Activated CD8-positive, alpha-beta T cell treated with anti-CD3 and anti-CD28 coated beads for 36 hours (primary cell): ENCODE measurements around the gene CYP2A7. TPM values are rescaled to one million over a fixed set of nuclear protein-coding genes. Genes with fewer than 3 reads are reported as not detected.
"Not testable (repeated sequence)": the region's sequence is repeated elsewhere in the genome, so short reads cannot be mapped to it uniquely, and the experiment has no call there.

Experiments used
- ATAC-seq: fragments of 200-7000 bp; cut with Tn5 transposase; one replicate; pipeline ENCODE4 v1.10.0; 2021; ENCODE audit warnings: mild to moderate bottlenecking, moderate library complexity
- CTCF ChIA-PET: fragments of 350-600 bp; sonication (Branson Sonifier 250); formaldehyde crosslinking; loops from one replicate; lab custom pipeline; 2021; ENCODE audit warnings: antibody characterized with exemption; lab: Charles Lee
- POLR2A ChIA-PET: fragments of 350-600 bp; sonication (Branson Sonifier 250); formaldehyde crosslinking; loops from one replicate; lab custom pipeline; 2021; ENCODE audit warnings: antibody characterized with exemption; lab: Charles Lee
- DNase-seq: peaks from one replicate; pipeline ENCODE4 v3.0.0-alpha.2; 2020
- H3K27ac Mint-ChIP-seq: one replicate; pipeline ENCODE4 v1.8.0; 2021; ENCODE audit warnings: mild to moderate bottlenecking, mixed read lengths
- H3K27me3 Mint-ChIP-seq: one replicate; pipeline ENCODE4 v1.8.0; 2021; ENCODE audit warnings: mixed read lengths
- H3K36me3 Mint-ChIP-seq: one replicate; pipeline ENCODE4 v1.8.0; 2021; ENCODE audit warnings: low read depth, mixed read lengths
- H3K4me1 Mint-ChIP-seq: one replicate; pipeline ENCODE4 v1.8.0; 2021; ENCODE audit warnings: low read depth, mixed read lengths
- H3K4me3 Mint-ChIP-seq: one replicate; pipeline ENCODE4 v1.8.0; 2021; ENCODE audit warnings: mild to moderate bottlenecking, moderate library complexity, mixed read lengths
- H3K9me3 Mint-ChIP-seq: one replicate; pipeline ENCODE4 v1.8.0; 2021; ENCODE audit warnings: mixed read lengths
- intact Hi-C: fragments of 100-400 bp; cut with micrococcal nuclease; formaldehyde crosslinking; loops from one replicate; pipeline ENCODE4 v1.10.0; 2022
- total RNA-seq, 2 experiments: library from RNA; stranded (reverse); gene quantifications; one replicate each; pipeline ENCODE4 v1.2.3, GENCODE V29; 2021
- TF ChIP-seq, protein P1 (sequence below): fragments of 200-600 bp; IDR thresholded peaks from one replicate; pipeline ENCODE4 v1.8.0; 2022; ENCODE audit warnings: antibody characterized with exemption, mild to moderate bottlenecking

CYP2A7 gene
- total RNA-seq, 2 experiments from 2014 or later = not detected

DNA sequence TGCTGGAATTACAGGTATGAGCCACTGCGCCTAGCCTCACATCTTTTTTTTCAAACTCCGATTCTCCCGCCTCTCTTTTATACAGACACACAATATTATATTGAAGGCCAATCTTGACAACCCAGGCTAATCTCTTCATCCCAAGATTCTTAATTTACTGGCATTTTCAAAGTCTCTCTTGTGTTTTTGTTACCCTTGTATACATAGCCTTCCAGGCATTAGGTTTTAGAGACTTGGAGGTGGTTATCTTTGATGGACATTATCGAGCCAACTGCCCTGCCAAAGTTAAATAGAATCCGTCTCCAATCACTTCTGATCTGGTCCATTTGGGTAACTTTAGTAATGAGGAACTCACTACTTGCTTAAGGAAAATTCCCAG lies 14.4 kb upstream of the CYP2A7 start:
- TF ChIP-seq, protein P1, sequence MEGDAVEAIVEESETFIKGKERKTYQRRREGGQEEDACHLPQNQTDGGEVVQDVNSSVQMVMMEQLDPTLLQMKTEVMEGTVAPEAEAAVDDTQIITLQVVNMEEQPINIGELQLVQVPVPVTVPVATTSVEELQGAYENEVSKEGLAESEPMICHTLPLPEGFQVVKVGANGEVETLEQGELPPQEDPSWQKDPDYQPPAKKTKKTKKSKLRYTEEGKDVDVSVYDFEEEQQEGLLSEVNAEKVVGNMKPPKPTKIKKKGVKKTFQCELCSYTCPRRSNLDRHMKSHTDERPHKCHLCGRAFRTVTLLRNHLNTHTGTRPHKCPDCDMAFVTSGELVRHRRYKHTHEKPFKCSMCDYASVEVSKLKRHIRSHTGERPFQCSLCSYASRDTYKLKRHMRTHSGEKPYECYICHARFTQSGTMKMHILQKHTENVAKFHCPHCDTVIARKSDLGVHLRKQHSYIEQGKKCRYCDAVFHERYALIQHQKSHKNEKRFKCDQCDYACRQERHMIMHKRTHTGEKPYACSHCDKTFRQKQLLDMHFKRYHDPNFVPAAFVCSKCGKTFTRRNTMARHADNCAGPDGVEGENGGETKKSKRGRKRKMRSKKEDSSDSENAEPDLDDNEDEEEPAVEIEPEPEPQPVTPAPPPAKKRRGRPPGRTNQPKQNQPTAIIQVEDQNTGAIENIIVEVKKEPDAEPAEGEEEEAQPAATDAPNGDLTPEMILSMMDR = no peak
- no peak for ATAC-seq
- H3K4me3 Mint-ChIP-seq = no peak overlapping the region
- DNase-seq = no peak
- POLR2A ChIA-PET = no interaction called here
- peaks cover 10% of the 10 kb centered on the region for H3K4me1 Mint-ChIP-seq
- no peaks in the 10 kb centered on the region for H3K36me3 Mint-ChIP-seq
- intact Hi-C loops = no loop called here
- CTCF ChIA-PET = no interaction called here
- H3K27ac Mint-ChIP-seq = no peak overlapping the region
- peaks cover 7% of the 10 kb centered on the region for H3K27me3 Mint-ChIP-seq
- no peaks in the 10 kb centered on the region for H3K9me3 Mint-ChIP-seq

DNA sequence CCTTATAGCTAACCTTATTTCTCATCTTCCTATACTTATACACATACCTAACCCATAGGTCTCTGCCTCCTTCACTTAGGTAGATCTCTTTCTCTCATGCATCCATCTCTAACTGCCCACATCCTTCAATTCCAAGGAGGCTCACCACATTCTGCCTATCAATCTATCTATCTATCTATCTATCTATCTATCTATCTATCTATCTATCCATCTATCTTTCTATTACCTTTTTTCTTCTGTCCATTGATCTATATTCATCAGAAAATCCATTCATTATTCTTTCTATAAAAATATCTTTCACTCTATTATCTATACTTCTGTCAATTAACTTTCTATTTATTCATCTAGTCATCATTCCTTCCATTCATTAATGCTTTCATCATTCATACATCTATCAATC lies 11.1 kb upstream of the CYP2A7 start:
- ChIA-PET POLR2A (no interaction called here), CTCF (no interaction called here)
- H3K27ac Mint-ChIP-seq = no peak overlapping the region
- H3K36me3 Mint-ChIP-seq = no peaks in the 10 kb centered on the region
- H3K4me3 Mint-ChIP-seq = no peak overlapping the region
- ATAC-seq = no peak
- peaks cover 7% of the 10 kb centered on the region for H3K27me3 Mint-ChIP-seq
- TF ChIP-seq, protein P1 = no peak
- no peaks in the 10 kb centered on the region for H3K9me3 Mint-ChIP-seq
- intact Hi-C loops = no loop called here
- DNase-seq = no peak
- H3K4me1 Mint-ChIP-seq = no peaks in the 10 kb centered on the region

DNA sequence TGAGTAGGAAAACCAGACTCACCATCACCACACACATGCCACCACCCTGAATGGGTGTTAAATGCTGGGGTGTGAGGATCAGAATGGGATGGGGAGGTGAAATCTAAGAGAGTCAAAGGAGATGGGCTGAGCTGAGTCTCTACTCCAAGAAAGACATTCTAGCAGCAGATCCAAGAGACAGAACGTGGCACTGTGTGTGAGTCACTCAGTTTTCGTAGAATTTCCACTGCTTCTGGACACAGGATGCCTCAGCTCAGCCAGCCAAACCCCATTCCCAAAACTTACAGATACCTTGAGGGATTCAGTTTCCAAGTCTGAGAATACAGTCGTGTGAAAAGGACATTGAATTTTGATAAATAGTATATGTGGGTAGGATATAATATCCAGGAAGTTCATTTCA lies 7.3 kb upstream of the CYP2A7 start:
- ATAC-seq (no peak), DNase-seq (no peak)
- TF ChIP-seq, protein P1 = no peak
- H3K9me3 Mint-ChIP-seq = no peaks in the 10 kb centered on the region
- H3K27ac Mint-ChIP-seq = no peak overlapping the region
- H3K27me3 Mint-ChIP-seq = peaks cover 7% of the 10 kb centered on the region
- H3K4me1 Mint-ChIP-seq = no peaks in the 10 kb centered on the region
- H3K36me3 Mint-ChIP-seq = no peaks in the 10 kb centered on the region
- intact Hi-C loops = no loop called here
- no peak overlapping the region for H3K4me3 Mint-ChIP-seq
- CTCF ChIA-PET = interaction anchor here (0.9 kb wide), 1 partner anchor 11 kb away, joined by 4 read pairs; no protein-coding TSS in a partner anchor
- POLR2A ChIA-PET = no interaction called here

DNA sequence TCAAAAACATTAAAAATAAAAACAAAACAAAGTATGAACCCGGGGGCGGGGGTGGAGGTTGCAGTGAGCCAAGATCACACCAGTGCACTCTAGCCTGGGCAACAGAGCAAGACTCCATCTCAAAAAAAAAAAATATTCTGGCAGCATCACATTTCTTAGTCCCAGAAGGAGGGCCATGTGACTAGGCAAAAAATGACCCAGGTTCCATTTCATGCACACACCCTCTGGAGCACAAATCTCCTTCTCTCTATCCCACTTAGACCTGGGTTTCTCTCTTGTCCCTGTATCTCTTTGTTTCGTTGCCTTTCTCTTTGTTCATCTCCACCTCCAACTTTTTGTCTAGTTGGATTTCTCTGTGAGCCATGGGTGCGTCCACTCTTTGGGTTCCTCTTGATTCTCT lies 6.2 kb upstream of the CYP2A7 start:
- CTCF ChIA-PET = no interaction called here

DNA sequence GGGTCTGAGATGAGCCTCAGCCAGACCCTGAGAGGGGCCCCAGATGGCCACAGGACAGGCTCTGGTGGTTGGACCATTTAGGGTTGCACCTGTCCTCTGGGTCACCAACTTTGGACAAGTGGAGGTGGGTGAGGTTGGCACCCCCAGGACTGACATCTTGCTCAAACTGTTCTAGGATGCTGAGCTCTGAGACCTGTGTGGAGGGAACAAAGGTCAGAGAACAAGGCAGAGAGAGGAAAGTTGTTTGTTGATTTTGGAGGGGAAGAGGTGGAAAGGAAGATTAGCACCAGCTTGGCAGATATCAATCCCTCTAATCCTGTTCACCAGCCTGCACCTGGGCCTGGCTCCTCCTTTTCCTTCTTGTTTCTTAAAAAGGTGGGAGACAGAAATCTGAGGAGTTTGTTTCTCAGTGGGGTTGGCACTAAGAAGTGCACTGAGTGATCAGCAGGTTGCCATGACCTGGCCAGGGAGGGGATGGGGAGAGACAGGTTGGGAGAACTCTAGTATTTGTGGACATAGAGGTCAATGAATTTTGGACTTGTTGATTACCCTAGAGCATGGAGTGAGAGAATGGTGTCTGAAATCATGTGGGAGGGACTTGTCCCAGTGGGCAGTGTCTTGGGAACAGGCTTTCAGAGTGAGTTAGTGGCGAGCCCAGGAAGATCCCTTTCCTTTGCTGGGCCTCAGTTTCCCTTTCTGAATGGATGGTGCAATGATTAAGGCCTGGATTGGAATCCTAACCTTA lies 2.3 kb upstream of the CYP2A7 start:
- H3K4me3 Mint-ChIP-seq, ATAC-seq, H3K4me1 Mint-ChIP-seq, H3K27ac Mint-ChIP-seq, CTCF ChIA-PET, H3K9me3 Mint-ChIP-seq, POLR2A ChIA-PET, H3K36me3 Mint-ChIP-seq, DNase-seq, intact Hi-C loops: not testable (repeated sequence)
- peaks cover 22% of the 10 kb centered on the region for H3K27me3 Mint-ChIP-seq

More for the DNA sequence above, 6.2 kb upstream of the CYP2A7 start:
- POLR2A ChIA-PET = no interaction called here
- peaks cover 7% of the 10 kb centered on the region for H3K27me3 Mint-ChIP-seq
- H3K4me1 Mint-ChIP-seq = no peaks in the 10 kb centered on the region
- no peaks in the 10 kb centered on the region for H3K36me3 Mint-ChIP-seq
- ATAC-seq (no peak), DNase-seq (no peak)
- TF ChIP-seq, protein P1 = no peak
- H3K4me3 Mint-ChIP-seq = no peak overlapping the region
- H3K9me3 Mint-ChIP-seq = no peaks in the 10 kb centered on the region
- intact Hi-C loops = no loop called here
- H3K27ac Mint-ChIP-seq = no peak overlapping the region

DNA sequence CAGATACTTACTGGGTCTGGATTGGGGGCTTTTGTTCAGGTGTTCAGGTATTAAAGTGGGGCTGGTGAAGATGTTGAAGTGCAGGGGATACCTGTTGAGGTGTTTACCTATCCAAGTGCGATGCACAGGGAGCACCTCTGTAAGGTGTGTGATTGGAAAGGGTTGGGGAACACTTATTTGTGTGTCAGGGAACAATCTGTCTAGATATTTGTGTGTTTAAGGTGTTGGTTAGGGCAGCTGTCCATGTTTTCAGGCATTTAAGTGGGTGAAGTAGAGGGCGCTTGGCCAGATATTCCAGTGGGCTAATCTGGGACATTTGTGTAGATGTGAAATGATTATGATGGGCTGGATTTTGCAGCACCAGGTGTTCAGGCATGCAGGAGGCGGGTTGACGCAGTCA lies 2.7 kb downstream of the CYP2A7 start:
- Mint-ChIP-seq H3K27me3 (peaks cover 37% of the 10 kb centered on the region), H3K4me1 (peaks cover 14% of the 10 kb centered on the region)
- DNase-seq, CTCF ChIA-PET, H3K9me3 Mint-ChIP-seq, H3K27ac Mint-ChIP-seq, POLR2A ChIA-PET, ATAC-seq, intact Hi-C loops, H3K36me3 Mint-ChIP-seq, H3K4me3 Mint-ChIP-seq: not testable (repeated sequence)

DNA sequence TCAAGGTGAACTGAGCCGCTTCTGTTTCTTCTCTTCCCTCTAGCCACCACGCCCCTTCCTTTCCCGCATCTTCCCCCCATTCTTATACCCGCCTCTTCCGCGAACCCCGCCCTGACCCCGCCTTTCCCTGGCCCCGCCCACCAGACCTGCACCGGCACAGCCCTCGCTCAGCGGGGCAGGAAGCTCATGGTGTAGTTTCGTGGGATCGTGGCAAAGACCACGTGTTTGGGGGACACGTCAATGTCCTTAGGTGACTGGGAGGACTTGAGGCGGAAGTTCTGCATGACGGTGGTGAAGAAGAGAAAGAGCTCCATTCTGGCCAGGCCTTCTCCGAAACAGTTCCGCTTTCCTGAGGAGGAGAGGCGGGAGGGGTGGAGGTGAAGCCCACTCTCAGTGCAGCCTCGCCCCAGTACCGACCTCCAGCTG lies 6.5 kb downstream of the CYP2A7 start:
- DNase-seq = peak; percentile 100
- H3K9me3 Mint-ChIP-seq, H3K36me3 Mint-ChIP-seq, intact Hi-C loops: not testable (repeated sequence)
- POLR2A ChIA-PET = interaction anchor here (0.6 kb wide), 1 partner anchor 542 kb away, joined by 3 read pairs; no protein-coding TSS in a partner anchor
- Mint-ChIP-seq H3K27me3 (peaks cover 35% of the 10 kb centered on the region), H3K27ac (peak overlapping the region; percentile 60), H3K4me1 (peaks cover 14% of the 10 kb centered on the region), H3K4me3 (peak overlapping the region; percentile 62)
- ATAC-seq = peak; percentile 100
- CTCF ChIA-PET = interaction anchor here (1.1 kb wide), 1 partner anchor 56 kb away, joined by 3 read pairs; no protein-coding TSS in a partner anchor

DNA sequence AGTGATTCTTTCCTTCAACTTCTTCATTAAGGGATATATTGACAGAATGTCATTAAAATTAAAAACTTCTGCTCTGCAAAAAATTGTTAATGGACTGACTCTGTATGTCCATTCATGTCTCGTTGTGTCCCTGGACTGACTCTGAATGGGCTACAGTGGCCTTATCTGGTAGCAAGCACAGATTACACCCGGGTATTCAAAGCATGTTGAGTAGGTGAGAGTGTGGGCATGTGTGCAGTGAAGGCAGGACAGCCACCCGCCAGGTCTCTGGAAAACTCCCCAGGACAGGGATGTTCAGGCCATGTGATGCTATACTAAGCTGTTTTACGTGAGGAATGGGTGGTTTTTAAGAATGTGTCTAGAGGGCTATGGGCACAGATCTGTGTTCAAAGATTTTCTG lies 7.2 kb downstream of the CYP2A7 start:
- H3K9me3 Mint-ChIP-seq, DNase-seq, ATAC-seq, intact Hi-C loops, POLR2A ChIA-PET, H3K36me3 Mint-ChIP-seq: not testable (repeated sequence)
- CTCF ChIA-PET = interaction anchor here (1.1 kb wide), 1 partner anchor 56 kb away, joined by 3 read pairs; no protein-coding TSS in a partner anchor
- peaks cover 14% of the 10 kb centered on the region for H3K4me1 Mint-ChIP-seq
- H3K27ac Mint-ChIP-seq = peak overlapping the region; percentile 60
- H3K27me3 Mint-ChIP-seq = peaks cover 33% of the 10 kb centered on the region
- H3K4me3 Mint-ChIP-seq = peak overlapping the region; percentile 62
